Ovary (tissue), 9 donors: ENCODE measurements around the gene TBX4. TPM values are rescaled to one million over a fixed set of nuclear protein-coding genes. Genes with fewer than 3 reads are reported as not detected.

Source experiments
- DNase-seq, 5 donors: peaks; one replicate each; pipeline ENCODE4 v3.0.0-alpha.2; 2019 to 2020
- H3K27ac ChIP-seq, 2 donors: fragments of 200-600 bp; one replicate each; pipeline versions ENCODE4 v1.5.1 to v1.8.0; 2019 to 2022
- H3K27me3 ChIP-seq: fragments of 200-600 bp; one replicate; pipeline ENCODE4 v1.8.0; 2022
- H3K36me3 ChIP-seq: fragments of 200-600 bp; sonication (generic); one replicate; pipeline ENCODE4 v1.5.1; 2019
- H3K4me1 ChIP-seq: one replicate; pipeline ENCODE4 v1.8.1; 2013; ENCODE audit warnings: mild to moderate bottlenecking, moderate library complexity; ENCODE audit not compliant: insufficient read depth
- H3K4me3 ChIP-seq: fragments of 200-600 bp; sonication (generic); one replicate; pipeline ENCODE4 v1.5.1; 2017
- H3K9me3 ChIP-seq, 2 donors: fragments of 200-600 bp in 1 of 2; sonication (generic) in 1 of 2; one replicate each; pipeline versions ENCODE4 v1.5.1 to v1.8.1; 2013 to 2019; ENCODE audit warnings: mild to moderate bottlenecking in 1 of 2, moderate library complexity in 1 of 2
- CTCF ChIP-seq, 3 donors: fragments of 450-650 bp in 2 of 3; fragments of 200-600 bp in 1 of 3; IDR thresholded peaks; one replicate each; pipeline versions ENCODE4 v1.5.1 to v1.8.0; 2016 to 2022; ENCODE audit warnings: antibody characterized with exemption in 3 of 3, mild to moderate bottlenecking in 1 of 3
- EP300 ChIP-seq: sonication (generic); formaldehyde crosslinking; IDR thresholded peaks from one replicate; pipeline ENCODE4 v1.6.1; 2017; ENCODE audit warnings: antibody characterized with exemption
- POLR2A ChIP-seq: fragments of 450-650 bp; IDR thresholded peaks from one replicate; pipeline ENCODE4 v1.6.1; 2017; ENCODE audit warnings: antibody characterized with exemption, mild to moderate bottlenecking, moderate library complexity
- WGBS, 3 donors: extraction: QIAGEN DNeasy Blood & Tissue Kit in 1 of 3; methylation state at CpG; one replicate each; pipeline versions ENCODE4 v1.1.5 to v1.1.7; 2013 to 2017; 5-methylcytosine and 5-hydroxymethylcytosine counted together
- intact Hi-C, 4 donors: fragments of 100-400 bp; cut with DNase I; formaldehyde crosslinking; loops; one replicate each; pipeline versions ENCODE4 v1.11.0 to v1.15.1; 2022 to 2023
- polyA plus RNA-seq, 2 donors: library from polyadenylated mRNA; stranded (reverse); fragments of 200-250 nt in 1 of 2; fragments of 350-450 nt in 1 of 2; fragmentation: Illumina TruSeq in 1 of 2; extraction: RNeasy Lipid Tissue Mini Kit (QIAGEN cat#74804) in 1 of 2; gene quantifications; one replicate each; pipeline ENCODE4 v1.2.3, GENCODE V29; 2013 to 2014
- total RNA-seq, 7 donors: library from RNA; depleted of rRNA in 2 of 7; stranded (reverse); fragments of >200 nt in 2 of 7; fragmentation: NEBNext Ultra II Directional in 3 of 7; extraction: Animal tissue kit (Norgen Biotek cat#: 25700) in 3 of 7; gene quantifications; one replicate each; pipeline versions ENCODE4 v1.1.0 to v1.2.4, GENCODE V29; 2016 to 2023
- donor health status: DM: no; HTN: no; CAD: no; lungs with moderate emphysema.
- donor health status: DM: no; HTN: no; CAD: no.
- donor health status: Bipolar disorder and iron deficiency.
- donor health status: DM: yes; HTN: yes; CAD: no.
- donor health status: DM: no; HTN: no; CAD: no.
- donor health status: DM: yes; HTN: yes; CAD: no.

Gene TBX4
- total and polyA plus RNA-seq, 9 donors, result 0.18 TPM; not detected in 8

GRCh38 chr17:61410141-61411010 lies 41.8 kb upstream of the TBX4 start:
- H3K27me3 ChIP-seq, result no peaks in the 10 kb centered on the region
- intact Hi-C loops, result loop anchor here in 3 of 4 donors (5.0 to 10.0 kb wide), 6 partner anchors 144 to 657 kb away; partner anchors contain the start of genes MED13 (in 2 of the 3) and INTS2 (in 1 of the 3)
- peak in 1 of 3 donors; percentile 25 for TF ChIP-seq CTCF (IDR thresholded peaks at IDR 0.05)
- no peak for TF ChIP-seq POLR2A
- TF ChIP-seq EP300, result no peak
- no peaks in the 10 kb centered on the region for H3K36me3 ChIP-seq
- peak overlapping the region; percentile 31 to 36 for H3K27ac ChIP-seq
- peak overlapping the region; percentile 61 for H3K4me3 ChIP-seq
- peaks cover 5% of the 10 kb centered on the region for H3K4me1 ChIP-seq
- DNase-seq, result peak; percentile 81 to 88 (median 83)
- WGBS, 3 donors, result 16 to 20% (median 16%) methylated on average over 44 to 48 of the region's 48 CpGs
- H3K9me3 ChIP-seq, result no peaks in the 10 kb centered on the region

DNA sequence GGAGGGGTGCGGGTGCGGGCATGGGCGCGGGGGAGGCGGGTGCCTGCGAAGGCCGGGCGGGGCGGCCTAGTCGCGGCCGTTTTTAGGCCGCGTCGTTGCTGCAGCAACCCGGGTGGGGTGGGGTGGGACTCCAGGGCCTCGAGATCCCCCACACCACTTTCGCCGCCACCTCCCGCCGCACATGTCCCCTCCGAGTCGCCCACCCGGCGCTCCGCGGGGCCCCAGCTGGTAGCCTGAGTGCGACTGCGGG lies 41.3 kb upstream of the TBX4 start:
- WGBS, 3 donors, result 5 to 12% (median 8%) methylated on average over 7 to 29 of the region's 29 CpGs
- Histone ChIP-seq H3K27ac (peak overlapping the region; percentile 31 to 80), H3K9me3 (no peaks in the 10 kb centered on the region), H3K36me3 (no peaks in the 10 kb centered on the region), H3K4me1 (peaks cover 5% of the 10 kb centered on the region), H3K27me3 (no peaks in the 10 kb centered on the region), H3K4me3 (peak overlapping the region; percentile 61)
- intact Hi-C loops, result loop anchor here in 3 of 4 donors (5.0 to 10.0 kb wide), 6 partner anchors 144 to 656 kb away; partner anchors contain the start of genes MED13 (in 2 of the 3) and INTS2 (in 1 of the 3)
- peak in 1 of 5 donors; percentile 59 for DNase-seq
- TF ChIP-seq POLR2A (no peak), CTCF (IDR thresholded peaks at IDR 0.05) (no peak)

- no peaks in the 10 kb centered on the region for H3K9me3 ChIP-seq
- H3K27ac ChIP-seq, result peak overlapping the region; percentile 31 to 80
- TF ChIP-seq CTCF (IDR thresholded peaks at IDR 0.05) (peak in 1 of 3 donors; percentile 6), EP300 (no peak)
- no peaks in the 10 kb centered on the region for H3K36me3 ChIP-seq
- DNase-seq, result peak; percentile 66 to 79 (median 71)
- H3K4me3 ChIP-seq, result peak overlapping the region; percentile 61
- peaks cover 7% of the 10 kb centered on the region for H3K4me1 ChIP-seq
- intact Hi-C loops, result loop anchor here in 3 of 4 donors (5.0 to 10.0 kb wide), 6 partner anchors 143 to 656 kb away; partner anchors contain the start of genes MED13 (in 2 of the 3) and INTS2 (in 1 of the 3)
- 2 to 5% (median 2%) methylated on average over 73 to 75 of the region's 75 CpGs for WGBS, 3 donors
- H3K27me3 ChIP-seq, result no peaks in the 10 kb centered on the region
Observed at GRCh38 chr17:61411261-61412142, 40.7 kb upstream of the TBX4 start.

DNA sequence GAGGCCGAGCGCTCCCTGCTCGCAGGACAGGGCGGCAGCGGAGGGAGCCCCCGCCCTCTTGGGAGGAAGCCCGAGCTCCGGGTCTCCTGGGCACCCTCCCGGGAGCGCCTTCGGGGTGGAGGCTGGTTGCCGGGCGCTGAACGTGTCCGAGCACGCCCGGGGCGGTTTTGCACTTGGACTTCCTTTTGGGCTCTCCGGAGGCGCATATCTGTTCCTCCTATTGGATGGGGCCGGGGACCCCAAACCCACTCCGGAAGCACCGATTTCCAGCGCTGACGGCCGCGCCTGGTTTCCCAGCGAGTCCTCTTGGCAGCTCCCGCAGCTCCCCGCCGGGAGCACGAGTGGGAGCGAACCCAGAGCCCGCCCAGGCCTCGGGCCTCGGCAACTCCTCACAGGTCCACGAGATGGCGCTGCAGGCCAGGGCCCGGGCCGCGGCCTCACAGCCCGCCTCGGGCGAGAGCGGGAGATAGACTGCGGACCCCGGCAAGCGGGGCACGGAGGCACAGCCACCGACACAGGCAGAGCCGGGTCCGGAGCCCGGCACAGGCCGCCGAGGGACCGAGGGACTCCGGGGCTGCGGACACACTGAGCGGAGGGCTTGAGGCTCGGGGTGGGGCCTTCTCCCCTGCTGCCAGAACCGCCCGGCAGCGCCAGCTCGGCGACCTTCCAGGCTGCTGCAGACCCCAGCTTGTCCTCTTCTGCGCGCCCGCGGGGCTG lies 39.9 kb upstream of the TBX4 start:
- no peaks in the 10 kb centered on the region for H3K27me3 ChIP-seq
- intact Hi-C loops, result loop anchor here in 3 of 4 donors (5.0 to 10.0 kb wide), 6 partner anchors 142 to 655 kb away; partner anchors contain the start of genes MED13 (in 2 of the 3) and INTS2 (in 1 of the 3)
- no peaks in the 10 kb centered on the region for H3K9me3 ChIP-seq
- H3K36me3 ChIP-seq, result no peaks in the 10 kb centered on the region
- 0 to 1% (median 0%) methylated on average over 41 to 69 of the region's 69 CpGs for WGBS, 3 donors
- peak overlapping the region; percentile 31 to 80 for H3K27ac ChIP-seq
- peaks cover 9% of the 10 kb centered on the region for H3K4me1 ChIP-seq
- peak; percentile 84 to 93 (median 87) for DNase-seq
- TF ChIP-seq CTCF (IDR thresholded peaks at IDR 0.05) (peak; percentile 97 to 99 (median 98)), POLR2A (peak; percentile 51), EP300 (no peak)
- peak overlapping the region; percentile 61 for H3K4me3 ChIP-seq
